ENCODE data around the gene TXNDC2.
A peak's percentile ranks its signal among the peaks of the same experiment; 100 is the strongest.

Gene TXNDC2

DNA sequence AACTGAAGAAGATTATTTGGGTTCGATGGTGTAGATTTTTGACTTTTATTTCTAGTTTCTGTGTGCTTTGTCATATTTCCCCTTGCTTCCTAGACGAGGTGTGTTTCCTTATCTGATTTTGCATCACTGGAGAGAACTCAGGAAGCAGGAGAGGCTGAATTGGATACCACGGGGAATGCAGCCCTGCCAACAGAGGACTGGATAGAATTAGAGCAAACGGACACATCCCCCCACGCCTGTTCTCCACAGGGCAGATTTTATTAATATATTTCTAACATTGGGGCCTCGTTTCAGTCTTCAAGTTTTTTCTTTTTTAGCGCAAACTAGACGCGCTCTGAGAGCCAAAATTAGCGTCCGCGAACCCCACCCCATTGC, 27.4 kb downstream of the TXNDC2 start:
- peak overlapping the region; percentile 91 for H3K4me3 ChIP-seq (ENCODE audit: control insufficient read depth, low read depth, low read length)
- TF ChIP-seq, protein P1, sequence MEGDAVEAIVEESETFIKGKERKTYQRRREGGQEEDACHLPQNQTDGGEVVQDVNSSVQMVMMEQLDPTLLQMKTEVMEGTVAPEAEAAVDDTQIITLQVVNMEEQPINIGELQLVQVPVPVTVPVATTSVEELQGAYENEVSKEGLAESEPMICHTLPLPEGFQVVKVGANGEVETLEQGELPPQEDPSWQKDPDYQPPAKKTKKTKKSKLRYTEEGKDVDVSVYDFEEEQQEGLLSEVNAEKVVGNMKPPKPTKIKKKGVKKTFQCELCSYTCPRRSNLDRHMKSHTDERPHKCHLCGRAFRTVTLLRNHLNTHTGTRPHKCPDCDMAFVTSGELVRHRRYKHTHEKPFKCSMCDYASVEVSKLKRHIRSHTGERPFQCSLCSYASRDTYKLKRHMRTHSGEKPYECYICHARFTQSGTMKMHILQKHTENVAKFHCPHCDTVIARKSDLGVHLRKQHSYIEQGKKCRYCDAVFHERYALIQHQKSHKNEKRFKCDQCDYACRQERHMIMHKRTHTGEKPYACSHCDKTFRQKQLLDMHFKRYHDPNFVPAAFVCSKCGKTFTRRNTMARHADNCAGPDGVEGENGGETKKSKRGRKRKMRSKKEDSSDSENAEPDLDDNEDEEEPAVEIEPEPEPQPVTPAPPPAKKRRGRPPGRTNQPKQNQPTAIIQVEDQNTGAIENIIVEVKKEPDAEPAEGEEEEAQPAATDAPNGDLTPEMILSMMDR (IDR thresholded peaks at IDR 0.05; ENCODE audit: control insufficient read depth, insufficient read depth, low read depth, low read length, missing control alignments), result no peak
- DNase-seq (ENCODE audit: low read depth), result no peak

DNA sequence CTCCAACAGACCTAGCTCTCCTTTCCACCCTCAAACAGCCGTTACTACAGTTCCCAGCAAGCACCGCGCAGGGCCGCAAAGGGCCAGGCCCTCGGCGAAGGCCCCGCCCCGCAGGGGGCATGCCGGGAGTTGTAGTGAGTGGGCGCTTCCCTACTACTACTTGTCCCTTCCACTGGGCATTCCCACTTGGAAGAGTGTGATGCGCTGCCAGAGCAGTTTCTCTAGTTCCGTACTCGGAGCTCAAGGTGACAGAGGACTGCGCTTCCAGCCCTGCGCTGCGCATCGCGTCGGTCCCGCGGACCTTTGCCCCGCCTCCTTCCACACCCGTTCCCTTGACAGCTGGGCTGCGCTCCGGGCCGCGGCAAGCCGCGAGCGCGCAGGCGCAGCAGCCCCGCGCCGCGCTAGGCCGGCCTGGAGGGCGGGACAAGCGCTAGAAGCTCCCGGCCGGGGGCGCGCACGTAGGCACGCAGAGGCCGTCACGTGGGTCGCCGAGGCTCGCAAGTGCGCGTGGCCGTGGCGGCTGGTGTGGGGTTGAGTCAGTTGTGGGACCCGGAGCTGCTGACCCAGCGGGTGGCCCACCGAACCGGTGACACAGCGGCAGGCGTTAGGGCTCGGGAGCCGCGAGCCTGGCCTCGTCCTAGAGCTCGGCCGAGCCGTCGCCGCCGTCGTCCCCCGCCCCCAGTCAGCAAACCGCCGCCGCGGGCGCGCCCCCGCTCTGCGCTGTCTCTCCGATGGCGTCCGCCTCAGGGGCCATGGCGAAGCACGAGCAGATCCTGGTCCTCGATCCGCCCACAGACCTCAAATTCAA, 28.0 kb downstream of the TXNDC2 start, which contains the start of gene VAPA:
TSS of gene VAPA (plus strand) at position 491 of the 808 bp plus-strand sequence. CDS start at position 732, 241 bp downstream.
- peak; percentile 79 for DNase-seq (ENCODE audit: low read depth)
- TF ChIP-seq, protein P1 (IDR thresholded peaks at IDR 0.05; ENCODE audit: control insufficient read depth, insufficient read depth, low read depth, low read length, missing control alignments), result no peak
- peak within 1 kb of the TSS; percentile 91 for H3K4me3 ChIP-seq (ENCODE audit: control insufficient read depth, low read depth, low read length)

DNA sequence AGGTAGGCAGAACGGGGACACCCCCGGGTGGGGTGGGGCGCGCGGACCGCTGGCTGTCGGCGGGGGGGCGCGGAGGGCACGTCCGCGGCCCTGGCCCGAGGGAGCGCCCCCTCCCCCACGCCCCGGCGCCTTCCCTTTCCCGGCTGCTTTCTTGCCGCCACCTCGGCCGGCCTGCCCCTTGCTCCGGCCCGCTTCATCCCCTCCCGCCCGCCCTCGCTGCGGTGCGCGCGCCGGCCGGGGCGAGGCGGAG, 28.5 kb downstream of the TXNDC2 start:
- TF ChIP-seq, protein P1 (IDR thresholded peaks at IDR 0.05; ENCODE audit: control insufficient read depth, insufficient read depth, low read depth, low read length, missing control alignments), result no peak
- peak overlapping the region; percentile 91 for H3K4me3 ChIP-seq (ENCODE audit: control insufficient read depth, low read depth, low read length)
- DNase-seq (ENCODE audit: low read depth), result no peak

DNA sequence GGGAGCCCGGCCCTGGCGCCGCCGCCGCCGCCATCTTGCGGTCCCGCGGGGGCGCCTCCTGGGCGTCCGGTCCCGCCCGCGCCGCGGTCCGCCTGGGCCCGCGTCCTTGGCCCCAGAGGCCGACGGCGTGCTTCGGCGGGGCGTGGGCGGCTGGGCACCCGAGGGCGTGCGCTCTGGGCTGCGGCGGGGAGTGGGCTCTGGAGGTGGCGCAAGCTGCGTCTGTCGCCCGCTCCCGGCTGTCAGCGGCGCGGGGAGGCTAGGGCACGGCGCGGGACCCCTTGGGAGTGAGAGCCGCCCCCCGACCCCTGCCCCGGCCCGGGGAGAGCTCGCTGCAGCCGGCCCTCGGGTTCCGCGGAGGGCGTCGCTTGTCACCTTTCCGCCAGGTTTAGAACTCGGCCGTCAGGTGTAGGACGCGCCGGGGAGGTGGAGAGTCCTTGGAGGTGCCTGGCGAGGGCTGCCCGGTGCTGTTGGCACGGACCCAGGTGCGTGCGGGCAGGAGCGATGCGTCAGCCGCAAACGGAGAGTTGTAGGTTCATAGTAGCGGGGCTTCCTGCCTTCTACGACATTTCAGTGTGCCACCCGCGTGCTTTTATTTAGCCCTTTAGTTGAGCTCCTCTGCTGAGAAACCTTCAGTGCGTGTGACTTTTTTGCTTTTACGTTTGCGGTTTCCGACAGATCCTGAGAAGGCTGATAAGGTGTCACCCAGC, 29.0 kb downstream of the TXNDC2 start:
- TF ChIP-seq, protein P1 (IDR thresholded peaks at IDR 0.05; ENCODE audit: control insufficient read depth, insufficient read depth, low read depth, low read length, missing control alignments), result no peak
- peak; percentile 50 for DNase-seq (ENCODE audit: low read depth)
- H3K4me3 ChIP-seq (ENCODE audit: control insufficient read depth, low read depth, low read length), result peak overlapping the region; percentile 91

- TF ChIP-seq, protein P1 (IDR thresholded peaks at IDR 0.05; ENCODE audit: control insufficient read depth, insufficient read depth, low read depth, low read length, missing control alignments), result no peak
- DNase-seq (ENCODE audit: low read depth), result no peak
- H3K4me3 ChIP-seq (ENCODE audit: control insufficient read depth, low read depth, low read length), result peak overlapping the region; percentile 91
These were observed 29.7 kb downstream of the TXNDC2 start for GRCh38 chr18:9915291-9916076.

GRCh38 chr18:9916077-9916639, 30.4 kb downstream of the TXNDC2 start:
- no peak for DNase-seq (ENCODE audit: low read depth)
- peak overlapping the region; percentile 91 for H3K4me3 ChIP-seq (ENCODE audit: control insufficient read depth, low read depth, low read length)
- TF ChIP-seq, protein P1 (IDR thresholded peaks at IDR 0.05; ENCODE audit: control insufficient read depth, insufficient read depth, low read depth, low read length, missing control alignments), result no peak

All from AG09309 (cell line).